ENCODE measurements around the gene LSM5.
"Not testable (repeated sequence)": the region's sequence is repeated elsewhere in the genome, so short reads cannot be mapped to it uniquely, and the experiment has no call there.

Gene LSM5

DNA sequence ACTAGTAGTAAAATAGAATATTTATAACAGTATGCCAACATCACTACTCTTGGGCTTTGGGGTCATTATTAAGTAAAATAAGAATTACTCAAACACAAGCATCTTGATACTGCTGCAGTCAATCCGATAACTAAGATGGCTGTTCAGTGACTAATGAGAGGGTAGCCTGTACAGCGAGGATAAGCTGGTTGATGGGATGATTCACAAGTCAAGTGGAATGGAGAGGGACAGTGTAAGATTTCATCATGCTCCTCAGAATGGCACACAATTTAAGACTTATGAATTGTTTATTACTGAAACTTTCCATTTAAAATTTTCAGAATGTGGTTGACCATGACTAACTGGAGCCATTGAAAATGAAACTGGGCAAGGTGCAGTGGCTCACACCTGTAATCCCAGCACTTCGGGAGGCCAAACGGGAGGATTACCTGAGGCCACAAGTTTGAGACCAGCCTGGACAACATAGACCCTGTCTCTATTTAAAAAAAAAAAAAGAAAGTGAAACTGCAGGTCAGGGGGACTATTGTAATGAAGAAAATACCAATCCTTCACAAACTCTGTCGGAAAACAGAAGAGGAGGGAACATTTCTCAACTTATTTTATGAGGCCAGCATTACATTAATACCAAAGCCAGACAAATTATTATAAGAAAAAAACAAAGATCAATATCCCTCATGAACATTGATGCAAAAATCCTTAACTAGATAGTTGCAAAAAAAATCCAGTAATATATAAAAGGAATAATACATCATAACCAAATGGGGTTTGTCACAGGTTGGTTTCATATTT lies 16.3 kb upstream of the LSM5 start:
- in situ Hi-C loops (cut with MboI; ENCODE audit: low sequenced_read_pairs) = no loop called here

DNA sequence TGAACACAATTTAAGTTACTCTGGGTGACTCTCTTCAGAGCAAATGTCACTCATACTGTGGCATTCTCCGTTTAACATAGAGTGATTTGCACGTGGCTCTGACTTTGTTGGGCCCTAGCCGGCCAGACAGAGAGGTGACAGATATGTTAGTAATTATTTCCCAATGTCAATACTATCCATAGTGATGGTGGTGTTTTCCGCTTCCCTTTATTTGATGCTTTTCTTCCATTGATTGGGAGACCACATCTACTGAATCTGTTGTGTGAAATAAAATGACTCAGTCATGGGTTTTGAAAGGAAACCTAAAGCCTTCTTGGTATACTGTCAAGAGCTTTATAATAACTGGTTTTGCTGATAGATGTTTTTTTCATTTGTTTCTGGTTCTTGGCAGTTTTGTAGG lies 12.5 kb upstream of the LSM5 start:
- in situ Hi-C loops (cut with MboI; ENCODE audit: low sequenced_read_pairs) = no loop called here

DNA sequence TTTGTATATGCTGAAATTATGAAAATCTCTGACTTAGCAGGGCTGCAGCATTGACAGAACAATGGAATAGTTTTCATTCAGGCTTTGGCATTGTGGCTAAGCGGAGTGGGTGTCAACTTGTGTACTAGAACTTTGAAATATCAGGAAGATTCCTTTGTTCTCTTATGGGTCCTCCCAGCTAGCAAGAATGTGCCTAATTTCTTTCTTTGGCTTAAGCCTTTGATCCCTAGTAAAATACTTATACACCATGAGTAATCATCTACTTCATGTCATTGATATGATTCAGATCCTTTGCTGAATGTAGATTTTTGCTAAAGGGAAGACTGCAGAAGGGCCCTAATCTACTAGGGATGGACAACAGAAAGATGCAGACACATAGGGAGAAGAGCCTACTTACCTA lies 11.3 kb upstream of the LSM5 start:
- in situ Hi-C loops (cut with MboI; ENCODE audit: low sequenced_read_pairs) = no loop called here

DNA sequence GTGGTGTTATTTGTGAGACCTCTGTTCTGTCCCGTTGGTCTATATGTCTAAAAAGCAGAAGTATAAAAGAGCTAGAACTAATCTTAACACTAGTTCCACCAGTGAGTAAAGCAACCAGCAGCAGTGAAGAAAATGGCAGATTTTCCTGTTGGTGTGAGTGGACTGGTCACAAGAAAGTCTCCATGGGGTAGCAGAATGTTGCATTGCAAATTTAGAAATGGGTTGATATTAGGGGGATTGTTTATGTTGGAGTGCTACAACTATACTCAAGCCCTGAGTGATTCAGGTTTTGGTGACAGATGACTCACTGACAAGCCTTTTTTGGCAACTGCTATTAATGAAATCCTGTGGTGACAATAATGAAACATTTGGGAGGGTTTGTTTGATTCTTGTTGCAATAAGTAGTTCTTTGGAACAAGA lies 10.8 kb upstream of the LSM5 start:
- in situ Hi-C loops (cut with MboI; ENCODE audit: low sequenced_read_pairs) = no loop called here

DNA sequence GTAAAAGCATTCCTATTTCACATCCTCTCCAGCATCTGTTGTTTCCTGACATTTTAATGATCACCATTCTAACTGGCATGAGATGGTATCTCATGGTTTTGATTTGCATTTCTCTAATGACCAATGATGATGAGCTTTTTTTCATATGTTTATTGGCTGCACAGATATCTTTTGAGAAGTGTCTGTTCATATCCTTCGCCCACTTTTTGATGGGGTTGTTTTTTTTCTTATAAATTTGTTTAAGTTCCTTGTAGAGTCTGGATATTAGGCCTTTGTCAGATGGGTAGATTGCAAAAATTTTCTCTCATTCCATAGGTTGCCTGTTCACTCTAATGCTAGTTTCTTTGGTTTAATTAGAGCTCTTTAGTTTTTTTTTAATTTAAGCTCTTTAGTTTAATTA lies 10.0 kb upstream of the LSM5 start:
- in situ Hi-C loops (cut with MboI; ENCODE audit: low sequenced_read_pairs) = not testable (repeated sequence)

DNA sequence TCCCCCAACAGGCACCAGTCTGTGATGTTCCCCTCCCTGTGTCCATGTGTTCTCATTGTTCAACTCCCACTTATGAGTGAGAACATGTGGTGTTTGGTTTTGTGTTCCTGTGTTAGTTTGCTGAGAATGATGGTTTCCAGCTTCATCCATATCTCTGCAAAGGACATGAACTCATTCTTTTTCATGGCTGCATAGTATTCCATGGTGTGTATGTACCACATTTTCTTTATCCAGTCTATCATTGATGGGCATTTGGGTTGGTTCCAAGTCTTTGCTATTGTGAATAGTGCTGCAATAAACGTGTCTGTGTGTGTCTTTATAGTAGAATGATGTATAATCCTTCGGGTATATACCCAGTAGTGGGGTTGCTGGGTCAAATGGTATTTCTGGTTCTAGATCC lies 9.6 kb upstream of the LSM5 start:
- in situ Hi-C loops (cut with MboI; ENCODE audit: low sequenced_read_pairs) = not testable (repeated sequence)

DNA sequence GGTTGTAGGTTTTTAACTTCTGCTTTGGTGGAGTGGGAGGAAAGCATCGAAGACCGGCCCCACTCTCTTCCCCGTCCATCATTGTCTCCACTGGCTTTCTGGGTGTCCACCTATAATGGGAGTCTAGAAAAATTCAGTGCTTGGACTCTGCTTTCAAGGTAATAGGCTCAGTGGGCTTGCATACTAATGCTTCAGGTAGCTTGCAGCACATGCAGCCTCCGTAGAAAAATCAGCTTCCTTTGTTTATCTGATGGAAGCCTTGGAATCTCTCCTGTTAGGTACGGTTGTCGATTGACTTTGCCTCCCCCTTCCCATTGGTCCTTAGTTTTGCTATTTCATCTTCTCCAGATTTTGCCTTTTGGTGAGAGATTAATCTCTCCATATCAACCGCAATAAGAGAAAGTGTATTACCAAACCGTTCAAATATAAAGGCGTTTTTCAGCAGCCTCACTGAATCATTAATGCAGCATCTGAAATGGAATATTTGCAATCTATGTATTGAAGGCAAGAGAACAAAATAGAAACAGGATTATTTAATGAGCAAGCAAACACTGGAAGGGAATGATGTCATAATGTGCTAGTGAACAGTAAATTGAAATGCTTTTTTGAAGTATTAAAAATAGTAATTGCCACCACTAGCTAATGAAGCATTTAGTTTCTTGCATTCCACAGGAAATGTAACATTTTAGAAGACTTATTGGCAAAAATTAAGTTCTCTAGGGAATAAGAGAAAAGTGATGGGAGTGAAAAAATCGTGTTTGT lies 6.1 kb upstream of the LSM5 start:
- in situ Hi-C loops (cut with MboI; ENCODE audit: low sequenced_read_pairs) = no loop called here

DNA sequence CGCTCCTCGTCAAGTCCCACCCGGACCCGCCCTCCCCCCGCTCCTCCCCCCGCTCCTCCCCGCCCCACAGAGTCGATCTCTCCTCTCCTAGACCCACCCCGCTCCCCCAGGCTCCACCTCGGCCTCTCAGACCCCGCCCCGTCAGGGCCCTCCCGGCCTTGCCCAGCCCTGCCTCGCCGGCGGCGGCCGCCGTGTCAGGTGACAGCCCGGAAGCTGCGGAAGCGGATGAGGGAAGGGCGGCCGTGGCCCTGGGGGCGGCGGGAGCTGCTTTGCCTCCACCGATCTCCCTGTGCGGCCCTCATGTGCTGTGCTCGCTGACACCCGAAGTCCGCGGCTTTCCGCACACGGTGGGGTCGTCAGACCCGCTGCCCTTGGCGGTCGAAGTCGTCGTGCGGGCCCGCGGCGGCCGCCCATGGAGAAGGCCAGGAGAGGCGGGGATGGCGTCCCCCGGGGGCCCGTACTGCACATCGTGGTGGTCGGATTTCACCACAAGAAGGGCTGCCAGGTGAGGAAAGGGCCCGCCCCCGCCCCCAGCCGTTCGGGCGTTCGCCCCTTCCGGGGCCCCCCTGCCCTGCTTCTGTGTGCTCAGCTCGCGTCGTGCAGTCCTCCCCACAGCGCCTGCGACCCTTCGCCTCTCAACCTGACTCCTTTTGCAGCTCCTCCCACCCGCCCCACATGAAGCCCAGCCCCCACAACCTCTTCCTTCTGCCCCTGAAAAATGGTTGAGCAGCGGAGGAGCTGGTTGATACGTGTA lies 5.3 kb upstream of the LSM5 start, which contains the start of gene AVL9:
Gene AVL9, plus strand, starts transcription at position 192 of the 754 bp plus-strand sequence. Its CDS starts 221 bp downstream, at position 413.
- in situ Hi-C loops (cut with MboI; ENCODE audit: low sequenced_read_pairs) = no loop called here

DNA sequence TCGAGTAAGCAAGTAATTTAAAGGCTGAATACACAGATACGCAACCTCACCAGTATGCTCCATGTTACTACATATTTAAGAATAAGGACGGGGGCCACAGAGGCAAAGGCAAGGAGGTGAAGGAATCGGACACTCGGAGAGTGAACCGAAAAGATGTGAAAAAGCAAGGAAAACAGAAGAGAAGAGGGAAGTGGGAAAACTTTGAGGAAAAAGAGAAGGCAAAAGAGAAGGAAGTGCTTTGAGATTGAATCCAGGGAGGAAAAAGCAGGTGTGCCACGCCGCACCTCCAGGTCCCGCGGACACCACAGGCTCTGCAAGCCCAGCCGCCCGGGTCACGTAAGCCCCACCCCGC lies 4.7 kb upstream of the LSM5 start:
- in situ Hi-C loops (cut with MboI; ENCODE audit: low sequenced_read_pairs) = no loop called here

DNA sequence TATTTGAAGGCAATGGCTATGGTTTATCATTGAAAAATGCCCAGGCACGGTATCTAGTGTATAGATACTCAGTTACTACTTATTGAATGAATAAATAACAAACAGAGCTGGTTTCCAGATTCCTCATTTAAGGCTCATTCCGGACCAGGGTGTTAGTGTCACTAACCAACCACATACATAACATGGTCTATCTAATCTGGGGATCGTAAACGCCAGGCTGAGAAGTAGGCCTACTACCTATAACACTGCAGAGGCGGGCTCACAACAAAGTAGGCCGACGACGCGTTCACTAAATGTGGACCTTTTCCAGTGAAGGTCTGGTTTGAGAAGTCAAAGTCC lies 423 bp downstream of the LSM5 start:
- in situ Hi-C loops (cut with MboI; ENCODE audit: low sequenced_read_pairs) = loop anchor here (10.0 kb wide), 1 partner anchor 275 kb away; no protein-coding TSS in a partner anchor

DNA sequence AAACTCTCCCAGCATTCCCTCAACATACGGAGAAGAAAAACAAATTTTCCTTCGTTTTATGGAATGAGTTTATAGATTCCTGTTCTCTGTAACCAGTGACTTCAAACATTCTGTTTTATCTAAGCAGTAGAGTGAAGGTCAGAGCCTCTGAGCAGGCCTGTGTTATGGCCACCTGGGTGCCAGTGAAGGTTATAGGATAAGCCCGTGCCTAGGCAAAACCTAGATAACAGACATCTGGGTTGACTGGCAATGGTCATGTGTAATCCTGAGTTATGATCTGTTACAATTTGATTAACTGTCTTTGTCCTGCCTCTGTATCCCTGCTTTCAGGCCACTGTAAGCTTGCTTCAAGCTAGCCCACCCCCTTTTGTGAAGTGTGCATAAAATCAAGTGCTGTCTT lies 8.3 kb downstream of the LSM5 start:
- in situ Hi-C loops (cut with MboI; ENCODE audit: low sequenced_read_pairs) = loop anchor here (10.0 kb wide), 1 partner anchor 267 kb away; no protein-coding TSS in a partner anchor

DNA sequence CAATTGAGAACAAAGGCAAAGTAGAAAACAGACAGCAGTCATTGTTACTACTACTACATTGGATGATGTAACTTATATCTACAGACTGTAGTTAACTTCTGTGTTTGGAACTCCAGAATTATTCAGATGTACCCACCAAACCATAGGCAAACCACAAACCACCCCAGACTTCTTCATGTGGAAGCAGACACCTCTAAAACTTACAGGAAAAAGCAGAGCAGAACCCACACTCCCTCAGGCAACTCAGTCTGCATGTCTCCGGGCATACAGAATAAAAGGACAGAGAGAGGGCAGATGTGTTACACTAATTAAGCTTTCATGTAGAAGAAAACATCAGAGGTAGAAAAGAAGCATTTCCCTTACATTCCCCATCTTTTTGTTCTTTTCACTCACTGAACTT lies 9.0 kb downstream of the LSM5 start:
- in situ Hi-C loops (cut with MboI; ENCODE audit: low sequenced_read_pairs) = loop anchor here (10.0 kb wide), 1 partner anchor 266 kb away; no protein-coding TSS in a partner anchor

DNA sequence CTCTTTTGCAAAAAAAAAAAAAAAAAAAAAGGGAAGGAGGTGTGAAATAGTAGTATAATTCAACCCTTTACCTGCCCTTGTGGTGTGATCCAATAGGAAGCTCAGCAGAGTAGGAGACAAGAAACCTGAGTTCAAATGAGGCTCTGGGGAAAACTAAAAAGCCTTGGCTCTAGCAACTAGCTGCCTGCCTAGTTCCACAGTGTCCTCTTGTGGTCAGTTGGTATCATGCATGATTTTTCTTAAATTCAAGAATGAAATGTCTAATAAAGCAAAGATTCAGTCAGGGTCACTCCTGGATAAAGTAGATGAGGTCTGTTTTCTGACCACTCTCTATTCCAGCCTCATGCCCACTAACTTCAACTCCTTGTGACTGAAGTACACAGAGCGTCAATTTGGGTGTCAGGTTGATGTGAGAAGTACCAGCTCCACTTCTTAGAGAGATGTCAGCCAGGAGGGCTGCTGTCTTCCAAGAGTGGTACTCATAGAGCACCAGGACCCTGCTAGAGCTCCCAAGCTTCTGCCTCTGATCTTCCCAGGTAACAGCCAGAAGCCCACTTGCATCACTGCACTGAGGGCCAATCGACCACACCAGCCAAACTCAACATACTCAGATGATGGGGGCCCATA lies 10.5 kb downstream of the LSM5 start:
- in situ Hi-C loops (cut with MboI; ENCODE audit: low sequenced_read_pairs) = loop anchor here (10.0 kb wide), 1 partner anchor 265 kb away; no protein-coding TSS in a partner anchor

DNA sequence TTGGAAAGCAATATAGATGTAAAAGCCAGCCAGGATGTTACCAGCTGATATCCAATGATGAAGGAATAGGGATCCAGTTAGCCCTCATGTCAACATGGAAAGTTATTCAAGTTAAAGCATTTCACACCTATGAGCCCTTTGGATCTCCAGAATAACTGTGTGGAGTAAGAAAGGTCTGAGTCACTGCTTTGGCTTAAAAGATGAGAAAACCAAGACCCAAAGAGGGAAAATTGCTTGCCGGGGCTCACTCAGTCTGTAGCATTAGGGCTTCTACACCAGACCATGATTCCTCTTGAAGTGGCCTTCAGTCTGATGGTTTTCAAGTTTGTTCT lies 12.6 kb downstream of the LSM5 start:
- in situ Hi-C loops (cut with MboI; ENCODE audit: low sequenced_read_pairs) = no loop called here

DNA sequence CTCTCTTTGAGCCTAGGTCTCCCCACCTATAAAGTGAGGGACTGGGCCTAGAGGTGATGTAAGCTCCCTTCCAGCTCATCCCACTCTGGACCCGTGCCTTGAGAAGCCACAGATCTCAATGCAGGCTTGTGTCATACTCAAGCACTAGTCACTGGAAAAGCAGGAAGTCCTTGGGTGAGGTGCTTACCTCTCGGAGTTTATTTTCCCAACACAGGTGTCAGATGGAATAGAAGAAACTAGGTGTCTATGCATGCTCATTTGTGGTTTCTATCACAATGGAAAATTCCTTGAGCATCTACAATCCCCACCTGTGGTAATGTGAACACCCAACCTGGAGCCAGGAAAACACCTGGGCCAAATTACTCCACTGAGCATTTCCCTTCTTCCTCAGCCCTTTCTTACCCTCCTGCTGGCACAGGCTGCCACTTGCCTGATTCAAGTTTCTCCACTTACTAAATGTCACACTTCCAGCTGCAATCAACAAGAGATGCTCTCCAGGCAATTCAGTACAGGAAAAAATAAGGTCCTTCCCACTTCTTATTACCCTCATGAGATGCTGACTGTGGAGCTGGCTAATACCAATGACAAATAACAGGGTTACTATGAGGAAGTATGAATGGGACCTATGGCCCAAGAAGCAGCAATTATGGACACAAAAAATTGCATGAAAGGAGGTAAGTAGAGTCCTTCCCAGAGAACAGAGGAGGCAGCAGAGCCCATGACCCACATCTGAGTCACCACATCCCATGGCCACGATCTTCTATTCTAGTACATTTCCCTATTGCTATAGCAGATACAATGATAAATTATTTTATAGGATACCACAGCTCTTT lies 13.1 kb downstream of the LSM5 start:
- in situ Hi-C loops (cut with MboI; ENCODE audit: low sequenced_read_pairs) = no loop called here

DNA sequence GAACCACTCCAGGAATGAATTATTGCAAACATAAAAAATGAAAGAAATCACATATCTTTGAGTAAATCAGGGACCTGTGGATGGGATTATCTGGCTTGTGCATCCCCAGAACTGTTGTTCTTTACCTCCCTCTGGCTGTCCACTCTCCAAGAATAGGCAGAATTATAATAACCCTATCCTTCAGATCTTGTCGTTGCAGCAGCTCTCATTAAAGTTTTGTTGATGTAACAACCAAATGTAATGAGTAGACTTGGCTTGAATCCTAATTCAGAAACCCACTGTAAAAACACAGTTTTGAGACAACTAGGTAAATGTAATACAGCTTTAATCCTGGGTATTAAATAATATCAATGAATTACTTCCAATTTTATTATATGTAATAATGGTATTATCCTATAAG lies 16.2 kb downstream of the LSM5 start:
- in situ Hi-C loops (cut with MboI; ENCODE audit: low sequenced_read_pairs) = loop anchor here (25.0 kb wide), 1 partner anchor 737 kb away; no protein-coding TSS in a partner anchor

DNA sequence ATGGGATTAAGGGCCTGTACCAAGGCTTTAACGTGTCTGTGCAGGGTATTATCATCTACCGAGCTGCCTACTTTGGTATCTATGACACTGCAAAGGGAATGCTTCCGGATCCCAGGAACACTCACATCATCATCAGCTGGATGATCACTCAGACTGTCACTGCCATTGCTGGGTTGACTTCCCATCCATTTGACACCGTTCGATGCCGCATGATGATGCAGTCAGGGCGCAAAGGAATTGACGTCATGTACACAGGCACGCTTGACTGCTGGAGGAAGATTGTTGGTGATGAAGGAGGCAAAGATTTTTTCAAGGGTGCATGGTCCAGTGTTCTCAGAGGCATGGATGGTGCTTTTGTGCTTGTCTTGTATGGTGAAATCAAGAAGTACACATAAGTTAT lies 18.2 kb downstream of the LSM5 start:
- in situ Hi-C loops (cut with MboI; ENCODE audit: low sequenced_read_pairs) = loop anchor here (25.0 kb wide), 1 partner anchor 735 kb away; no protein-coding TSS in a partner anchor

DNA sequence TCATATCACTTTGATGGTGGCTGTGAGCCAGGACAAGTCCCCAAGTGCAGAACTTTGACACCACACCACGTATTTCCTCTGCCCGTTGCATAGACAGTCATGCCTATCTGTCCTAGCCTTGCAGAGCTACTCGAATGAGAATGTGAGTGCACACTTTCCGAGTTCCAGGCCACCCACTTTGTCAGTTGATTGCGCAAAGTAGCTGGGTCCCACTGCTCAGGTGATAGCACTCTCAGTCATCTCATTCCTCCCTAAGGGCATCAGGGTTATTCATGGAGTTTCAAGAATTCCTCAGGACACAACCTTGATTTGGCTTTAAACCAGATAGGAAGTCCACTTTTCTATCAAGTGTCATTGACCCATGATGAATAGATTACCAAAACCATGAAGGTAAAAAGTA lies 19.3 kb downstream of the LSM5 start:
- in situ Hi-C loops (cut with MboI; ENCODE audit: low sequenced_read_pairs) = loop anchor here (25.0 kb wide), 1 partner anchor 734 kb away; no protein-coding TSS in a partner anchor

DNA sequence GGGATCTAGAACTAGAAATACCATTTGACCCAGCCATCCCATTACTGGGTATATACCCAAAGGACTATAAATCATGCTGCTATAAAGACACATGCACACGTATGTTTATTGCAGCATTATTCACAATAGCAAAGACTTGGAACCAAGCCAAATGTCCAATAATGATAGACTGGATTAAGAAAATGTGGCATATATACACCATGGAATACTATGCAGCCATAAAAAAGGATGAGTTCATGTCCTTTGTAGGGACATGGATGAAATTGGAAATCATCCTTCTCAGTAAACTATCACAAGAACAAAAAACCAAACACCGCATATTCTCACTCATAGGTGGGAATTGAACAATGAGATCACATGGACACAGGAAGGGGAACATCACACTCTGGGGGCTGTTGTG lies 20.2 kb downstream of the LSM5 start:
- in situ Hi-C loops (cut with MboI; ENCODE audit: low sequenced_read_pairs) = loop anchor here (25.0 kb wide), 1 partner anchor 733 kb away; no protein-coding TSS in a partner anchor

All from HL-60/S4 (cell line).